ENCODE data around the gene SEPTIN5. TPM values are rescaled to one million over a fixed set of nuclear protein-coding genes. Genes with fewer than 3 reads are reported as not detected.

SEPTIN5 gene
- total RNA-seq (2014; rRNA removed; shearing (Covaris generic)) (1.2 TPM in 1 of 2 replicates, not detected in the other), total RNA-seq (2022) (not detected in 2 replicates), Bru-seq, nascent RNA (not detected), BruChase-seq, experiment 1, labeled RNA remaining after a 6-hour chase (not detected), BruChase-seq, experiment 2, labeled RNA remaining after a 2-hour chase (not detected)
- long read RNA-seq: 0 reads

DNA sequence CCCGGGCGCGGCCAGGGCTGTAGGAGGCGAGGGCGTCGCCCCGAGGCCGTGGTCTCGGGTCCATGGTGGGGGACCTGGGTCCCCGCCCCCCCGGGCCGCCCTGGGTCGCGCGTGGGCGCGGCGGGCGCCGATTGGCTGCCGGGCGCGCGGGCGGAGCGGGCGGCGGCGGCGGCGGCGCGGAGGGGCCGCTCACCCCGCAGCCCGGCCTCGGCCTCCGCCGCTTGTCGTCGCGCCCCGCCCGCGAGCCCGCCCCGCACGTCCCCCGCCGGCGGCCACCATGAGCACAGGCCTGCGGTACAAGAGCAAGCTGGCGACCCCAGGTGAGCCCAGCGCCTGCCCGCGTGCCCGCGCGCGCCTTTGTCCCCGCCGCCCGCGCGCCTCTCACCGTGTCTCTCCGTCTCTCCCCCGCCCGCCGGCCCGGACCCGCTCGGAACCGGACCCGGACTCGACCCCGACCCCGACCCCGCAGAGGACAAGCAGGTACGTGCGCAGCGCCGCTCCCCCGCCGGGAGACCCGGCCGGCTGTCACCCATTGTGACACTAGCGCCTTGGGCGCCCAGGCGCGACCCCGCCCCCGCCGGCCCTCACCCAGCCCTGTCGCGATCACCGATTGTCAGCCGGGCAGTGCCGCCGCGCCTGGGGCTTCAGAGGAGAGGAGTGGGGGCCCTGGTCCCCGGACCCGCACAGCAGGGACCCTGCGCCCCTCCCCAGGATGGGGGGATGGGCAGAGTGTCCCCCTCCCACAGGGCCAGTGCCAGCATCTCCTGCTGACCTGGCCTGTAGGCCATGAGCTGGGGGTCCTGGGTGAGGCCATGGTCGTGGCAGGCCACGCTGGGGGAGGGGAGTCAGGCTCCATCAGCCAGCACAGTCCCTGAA is at the start of gene SEPTIN5:
Gene SEPTIN5, plus strand, starts transcription at position 192 of the 876 bp plus-strand sequence. Its CDS starts 86 bp downstream, at position 278.
- Histone ChIP-seq H3K4me1 (ENCODE audit: insufficient read depth, low read length, poor library complexity, severe bottlenecking) (no peaks in the 10 kb centered on the region), H3K4me2 (ENCODE audit: low read length) (peak within 1 kb of the TSS; percentile 29; the same call in 1 of the 2 replicates), H3K9me3 (ENCODE audit: low read length) (no peaks in the 10 kb centered on the region), H2AFZ (ENCODE audit: low read length) (no peak within 1 kb of the TSS), H3K4me3 (ENCODE audit: low read depth, low read length, poor library complexity, severe bottlenecking) (no peak within 1 kb of the TSS), H3K36me3 (ENCODE audit: insufficient read depth, low read length) (no peaks in the 10 kb centered on the region), H3K79me2 (ENCODE audit: insufficient read depth, low read depth, low read length) (no peaks in the 10 kb centered on the region), H3K27ac (ENCODE audit: low read depth, low read length, poor library complexity, severe bottlenecking) (no peak within 1 kb of the TSS), H4K20me1 (ENCODE audit: insufficient read depth, low read length) (no peaks in the 10 kb centered on the region), H3K9me2 (ENCODE audit: insufficient read depth, low read length) (no peaks in the 10 kb centered on the region)
- intact Hi-C loops (cut with micrococcal nuclease; ENCODE audit: unreplicated experiment): no loop called here
- POLR2A ChIA-PET: no interaction called here
- no peak for DNase-seq (ENCODE audit: low spot score)
- TF ChIP-seq, protein P1, sequence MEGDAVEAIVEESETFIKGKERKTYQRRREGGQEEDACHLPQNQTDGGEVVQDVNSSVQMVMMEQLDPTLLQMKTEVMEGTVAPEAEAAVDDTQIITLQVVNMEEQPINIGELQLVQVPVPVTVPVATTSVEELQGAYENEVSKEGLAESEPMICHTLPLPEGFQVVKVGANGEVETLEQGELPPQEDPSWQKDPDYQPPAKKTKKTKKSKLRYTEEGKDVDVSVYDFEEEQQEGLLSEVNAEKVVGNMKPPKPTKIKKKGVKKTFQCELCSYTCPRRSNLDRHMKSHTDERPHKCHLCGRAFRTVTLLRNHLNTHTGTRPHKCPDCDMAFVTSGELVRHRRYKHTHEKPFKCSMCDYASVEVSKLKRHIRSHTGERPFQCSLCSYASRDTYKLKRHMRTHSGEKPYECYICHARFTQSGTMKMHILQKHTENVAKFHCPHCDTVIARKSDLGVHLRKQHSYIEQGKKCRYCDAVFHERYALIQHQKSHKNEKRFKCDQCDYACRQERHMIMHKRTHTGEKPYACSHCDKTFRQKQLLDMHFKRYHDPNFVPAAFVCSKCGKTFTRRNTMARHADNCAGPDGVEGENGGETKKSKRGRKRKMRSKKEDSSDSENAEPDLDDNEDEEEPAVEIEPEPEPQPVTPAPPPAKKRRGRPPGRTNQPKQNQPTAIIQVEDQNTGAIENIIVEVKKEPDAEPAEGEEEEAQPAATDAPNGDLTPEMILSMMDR (conservative IDR thresholded peaks at IDR 0.05; ENCODE audit: low read length): no peak
- no peak for TF ChIP-seq EZH2phosphoT487 (IDR thresholded peaks at IDR 0.05; ENCODE audit: borderline replicate concordance, low read depth, low read length)
- BruUV-seq (replicated peaks): no TSS peak
- CTCF ChIA-PET (ENCODE audit: unreplicated experiment): no interaction called here

DNA sequence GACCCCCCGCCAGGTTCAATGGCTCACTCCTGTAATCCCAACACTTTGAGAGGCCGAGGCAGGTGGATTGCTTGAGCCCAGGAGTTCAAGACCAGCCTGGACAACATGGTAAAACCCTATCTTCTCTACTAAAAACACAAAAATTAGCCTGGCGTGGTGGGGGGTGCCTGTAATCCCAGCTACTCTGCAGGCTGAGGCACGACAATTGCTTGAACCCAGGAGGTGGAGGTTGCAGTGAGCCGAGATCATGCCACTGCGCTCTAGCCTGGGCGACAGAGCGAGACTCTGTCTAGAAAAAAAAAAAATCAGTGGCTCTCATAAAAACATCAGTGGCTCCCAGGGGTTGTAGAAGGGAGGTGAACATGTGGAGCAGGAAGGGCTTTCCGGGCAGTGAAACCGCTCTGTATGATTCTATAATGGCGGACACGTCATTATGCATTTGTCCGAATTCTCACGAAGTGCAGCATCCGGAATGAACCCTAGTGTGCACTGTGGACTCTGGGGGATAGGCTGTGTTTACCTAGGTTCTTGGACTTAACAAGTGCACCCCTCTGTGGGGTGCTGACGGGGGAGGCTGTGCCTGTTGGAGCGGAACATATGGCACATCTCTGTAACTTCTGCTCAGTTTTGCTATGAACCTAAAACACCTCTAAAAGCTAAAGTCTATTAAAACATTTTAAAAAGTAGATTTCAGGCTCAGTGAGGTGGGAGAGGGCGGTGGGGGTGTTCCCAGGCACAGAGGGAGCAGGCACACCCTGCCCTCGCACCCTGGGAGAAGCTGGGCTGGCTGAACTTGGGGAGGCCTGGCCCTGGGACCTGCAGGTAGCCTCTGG is 49.1 kb upstream of the SEPTIN5 start:
- CTCF ChIA-PET (ENCODE audit: unreplicated experiment): no interaction called here
- no peak for TF ChIP-seq EZH2phosphoT487 (IDR thresholded peaks at IDR 0.05; ENCODE audit: borderline replicate concordance, low read depth, low read length)
- TF ChIP-seq, protein P1 (conservative IDR thresholded peaks at IDR 0.05; ENCODE audit: low read length): no peak
- Histone ChIP-seq H3K4me3 (ENCODE audit: low read depth, low read length, poor library complexity, severe bottlenecking) (no peak overlapping the region), H3K79me2 (ENCODE audit: insufficient read depth, low read depth, low read length) (no peaks in the 10 kb centered on the region), H3K36me3 (ENCODE audit: insufficient read depth, low read length) (no peaks in the 10 kb centered on the region), H3K4me1 (ENCODE audit: insufficient read depth, low read length, poor library complexity, severe bottlenecking) (no peaks in the 10 kb centered on the region), H3K9me3 (ENCODE audit: low read length) (no peaks in the 10 kb centered on the region), H2AFZ (ENCODE audit: low read length) (no peak overlapping the region), H3K27ac (ENCODE audit: low read depth, low read length, poor library complexity, severe bottlenecking) (no peak overlapping the region), H4K20me1 (ENCODE audit: insufficient read depth, low read length) (no peaks in the 10 kb centered on the region), H3K9me2 (ENCODE audit: insufficient read depth, low read length) (no peaks in the 10 kb centered on the region), H3K4me2 (ENCODE audit: low read length) (no peak overlapping the region)
- BruUV-seq (replicated peaks): no TSS peak
- intact Hi-C loops (cut with micrococcal nuclease; ENCODE audit: unreplicated experiment): no loop called here
- POLR2A ChIA-PET: interaction anchor here (0.7 kb wide), 1 partner anchor 22 kb away, joined by 3 read pairs; no protein-coding TSS in a partner anchor
- no peak for DNase-seq (ENCODE audit: low spot score)
